Stomach (tissue), 9 donors: ENCODE results near the gene SLC16A8. TPM values are rescaled to one million over a fixed set of nuclear protein-coding genes. Genes with fewer than 3 reads are reported as not detected.

Source experiments
- DNase-seq, 2 donors: peaks; one replicate each; pipeline versions ENCODE4 v3.0.0 to v3.0.0-alpha.2; 2013 to 2019
- H3K27ac ChIP-seq, 5 donors: fragments of 200-600 bp in 4 of 5; sonication (generic) in 4 of 5; one replicate each; pipeline ENCODE4 v1.5.1; 2013 to 2019; ENCODE audit warnings: mild to moderate bottlenecking in 1 of 5, moderate library complexity in 1 of 5
- H3K27me3 ChIP-seq, 3 donors: fragments of 200-600 bp; sonication (generic); one replicate each; pipeline ENCODE4 v1.5.1; 2017 to 2019; ENCODE audit warnings: mixed run types in 1 of 3
- H3K36me3 ChIP-seq, 4 donors: fragments of 200-600 bp; sonication (generic); 1 replicate in 3 of 4; 2 replicates in 1 of 4; pipeline ENCODE4 v1.5.1; 2016 to 2019
- H3K4me1 ChIP-seq, 4 donors: fragments of 200-600 bp; sonication (generic); one replicate each; pipeline ENCODE4 v1.5.1; 2016 to 2019
- H3K4me3 ChIP-seq, 4 donors: fragments of 200-600 bp; sonication (generic) in 3 of 4; one replicate each; pipeline ENCODE4 v1.5.1; 2016 to 2019; ENCODE audit warnings: mild to moderate bottlenecking in 1 of 4
- H3K9me3 ChIP-seq, 4 donors: fragments of 200-600 bp; sonication (generic); one replicate each; pipeline ENCODE4 v1.5.1; 2016 to 2019
- CTCF ChIP-seq, 7 experiments: fragments of 450-650 bp in 4 of 7; fragments of 200-600 bp in 3 of 7; sonication (generic) in 3 of 7; IDR thresholded peaks; one replicate each; pipeline ENCODE4 v1.5.1; 2016 to 2019; ENCODE audit warnings: antibody characterized with exemption in 7 of 7, control low read depth in 2 of 7, mild to moderate bottlenecking in 1 of 7
- EP300 ChIP-seq: sonication (generic); formaldehyde crosslinking; IDR thresholded peaks from one replicate; pipeline ENCODE4 v1.6.1; 2017; ENCODE audit warnings: antibody characterized with exemption
- POLR2A ChIP-seq, 4 donors: fragments of 450-650 bp; IDR thresholded peaks; one replicate each; pipeline ENCODE4 v1.6.1; 2016; ENCODE audit warnings: antibody characterized with exemption in 4 of 4, control low read depth in 2 of 4, mild to moderate bottlenecking in 1 of 4, moderate library complexity in 1 of 4
- POLR2AphosphoS5 ChIP-seq, 3 donors: sonication (generic); formaldehyde crosslinking; IDR thresholded peaks; one replicate each; pipeline ENCODE4 v1.6.1; 2016; ENCODE audit warnings: antibody characterized with exemption in 3 of 3
- WGBS, 5 donors: extraction: QIAGEN DNeasy Blood & Tissue Kit in 3 of 5; methylation state at CpG; one replicate each; pipeline versions ENCODE4 v1.1.5 to v1.1.7; 2013 to 2018; 5-methylcytosine and 5-hydroxymethylcytosine counted together
- intact Hi-C: fragments of 100-400 bp; cut with DNase I; formaldehyde crosslinking; loops from one replicate; pipeline ENCODE4 v1.15.1; 2023; ENCODE audit warnings: low total_unique reads
- polyA plus RNA-seq, 3 donors: library from polyadenylated mRNA; stranded (reverse); fragments of 200-250 nt; gene quantifications; one replicate each; pipeline ENCODE4 v1.2.3, GENCODE V29; 2013
- total RNA-seq, 5 donors: library from RNA; depleted of rRNA; stranded (reverse); fragments of >200 nt; gene quantifications; one replicate each; pipeline versions ENCODE4 v1.1.0 to v1.2.3, GENCODE V29; 2014 to 2016
- donor health status: healthy with polysubstance abuse.
- donor health status: Bipolar disorder and iron deficiency.
- donor health status: healthy.

The SLC16A8 gene
- total and polyA plus RNA-seq, 8 donors = 0.48 TPM; not detected in 7

DNA sequence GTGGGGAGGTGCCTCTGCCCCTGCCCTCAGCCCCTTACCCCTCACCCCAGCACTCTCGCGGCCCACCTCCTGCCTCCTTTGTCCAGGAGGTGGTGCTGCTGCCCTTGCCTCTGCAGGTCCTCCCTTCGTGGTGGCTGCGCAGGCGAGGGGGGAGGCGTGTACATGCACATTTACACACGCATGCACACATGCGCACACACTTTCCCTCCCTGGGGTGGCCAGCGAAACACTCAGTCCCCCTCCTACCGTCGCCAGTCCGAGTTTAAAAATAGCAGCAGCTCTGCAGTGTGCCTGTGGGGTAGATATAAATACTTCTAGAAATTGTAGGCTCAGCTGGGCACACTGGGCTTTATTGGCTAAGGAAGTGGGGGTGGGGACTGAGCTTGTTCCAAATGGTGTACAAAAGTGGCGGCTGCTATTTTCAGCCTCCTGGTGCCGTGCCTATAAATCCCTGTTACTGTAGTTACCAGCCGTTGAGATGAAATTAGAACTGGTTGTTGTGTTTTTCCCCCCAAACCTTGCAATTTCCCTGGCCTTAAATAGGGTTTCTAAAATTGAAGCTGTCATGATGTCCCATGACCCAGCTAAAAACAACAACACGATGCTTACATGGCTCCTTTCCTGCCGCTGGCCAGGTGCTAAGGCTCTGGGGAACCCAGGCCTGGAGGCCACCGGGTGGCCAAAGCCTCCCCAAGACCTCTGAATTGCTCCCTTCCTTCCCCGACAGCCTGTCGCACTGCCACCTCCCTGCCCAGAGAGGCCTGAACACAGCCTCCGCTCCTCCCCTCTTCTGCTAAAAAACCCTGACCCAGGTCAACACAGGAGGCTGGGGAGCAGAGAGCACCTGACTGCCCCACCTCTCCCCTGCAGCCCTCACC lies 14.4 kb downstream of the SLC16A8 start:
- intact Hi-C loops = no loop called here
- Histone ChIP-seq H3K9me3 (no peaks in the 10 kb centered on the region), H3K36me3 (peaks cover 38 to 100% (median 100%) of the 10 kb centered on the region in 4 donors), H3K27ac (peak overlapping the region in 4 of 5 donors; percentile 42 to 84 (median 54)), H3K4me1 (peaks cover 0 to 21% (median 7%) of the 10 kb centered on the region in 4 donors), H3K4me3 (no peak overlapping the region), H3K27me3 (no peaks in the 10 kb centered on the region)
- no peak for TF ChIP-seq POLR2A (IDR thresholded peaks at IDR 0.05)
- TF ChIP-seq EP300 = no peak
- TF ChIP-seq CTCF (IDR thresholded peaks at IDR 0.05) = peak in 4 of 7 experiments; percentile 23 to 60 (median 34)
- TF ChIP-seq POLR2AphosphoS5 (IDR thresholded peaks at IDR 0.05) = peak in 1 of 3 donors; percentile 89
- 69 to 84% (median 75%) methylated on average over 16 to 21 of the region's 21 CpGs for WGBS, 5 donors
- peak in 1 of 2 donors; percentile 81 for DNase-seq

DNA sequence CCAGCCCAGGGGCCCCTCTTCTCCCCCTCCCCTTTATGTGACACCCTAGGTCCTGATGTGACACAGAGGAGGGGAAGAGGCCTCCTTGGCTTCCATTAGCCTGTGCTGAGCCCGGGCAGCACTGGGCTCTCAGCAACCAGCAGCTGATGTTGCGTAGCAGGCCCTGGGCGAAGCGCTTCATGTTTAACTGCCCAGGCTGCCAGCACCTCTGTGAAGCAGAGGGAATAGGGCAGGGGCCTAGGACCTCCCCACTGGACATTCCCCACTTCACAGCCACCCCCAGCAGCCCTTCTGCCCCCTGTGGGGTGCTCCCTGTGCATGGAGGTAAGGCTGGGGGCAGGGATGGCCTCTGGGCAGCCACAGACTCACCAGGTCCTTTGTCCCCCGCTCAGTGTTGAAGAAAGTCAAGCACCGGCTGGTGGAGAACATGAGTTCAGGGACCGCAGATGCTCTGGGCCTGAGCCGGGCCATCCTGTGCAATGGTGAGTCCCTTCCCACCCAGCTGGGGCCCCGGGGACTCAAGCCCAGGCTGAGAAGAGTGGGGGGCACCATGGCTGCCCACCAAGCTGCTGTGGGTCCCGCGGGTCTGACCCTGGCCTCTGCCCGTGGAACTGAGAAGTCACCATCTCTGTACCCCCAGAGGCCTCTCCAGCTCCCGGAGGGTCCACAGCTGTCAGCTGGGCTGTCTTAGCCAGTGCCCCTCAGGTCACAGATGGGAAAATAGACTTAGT lies 15.2 kb downstream of the SLC16A8 start:
- H3K4me1 ChIP-seq = peaks cover 0 to 21% (median 7%) of the 10 kb centered on the region in 4 donors
- intact Hi-C loops = no loop called here
- no peak for DNase-seq
- WGBS, 5 donors = 77 to 94% (median 93%) methylated on average over 6 to 13 of the region's 13 CpGs
- peaks cover 39 to 100% (median 100%) of the 10 kb centered on the region in 4 donors for H3K36me3 ChIP-seq
- no peak for TF ChIP-seq POLR2AphosphoS5 (IDR thresholded peaks at IDR 0.05)
- TF ChIP-seq EP300 = no peak
- no peaks in the 10 kb centered on the region for H3K9me3 ChIP-seq
- H3K27ac ChIP-seq = peak overlapping the region in 4 of 5 donors; percentile 42 to 84 (median 54)
- H3K27me3 ChIP-seq = no peaks in the 10 kb centered on the region
- no peak overlapping the region for H3K4me3 ChIP-seq

- TF ChIP-seq POLR2AphosphoS5 (IDR thresholded peaks at IDR 0.05) = no peak
- TF ChIP-seq CTCF (IDR thresholded peaks at IDR 0.05) = no peak
- no peak for TF ChIP-seq POLR2A (IDR thresholded peaks at IDR 0.05)
- TF ChIP-seq EP300 = no peak
- H3K27me3 ChIP-seq = no peaks in the 10 kb centered on the region
- H3K4me1 ChIP-seq = peaks cover 0 to 21% (median 7%) of the 10 kb centered on the region in 4 donors
- no peaks in the 10 kb centered on the region for H3K9me3 ChIP-seq
- H3K36me3 ChIP-seq = peaks cover 39 to 100% (median 99%) of the 10 kb centered on the region in 4 donors
- intact Hi-C loops = no loop called here
- no peak for DNase-seq
- H3K27ac ChIP-seq = peak overlapping the region in 1 of 5 donors; percentile 84
- WGBS, 5 donors = 85 to 97% (median 90%) methylated on average over 12 to 13 of the region's 13 CpGs
- no peak overlapping the region for H3K4me3 ChIP-seq
Measured at GRCh38 chr22:38067761-38068360, 16.1 kb downstream of the SLC16A8 start.

- no peak for DNase-seq
- Histone ChIP-seq H3K4me1 (peaks cover 0 to 21% (median 7%) of the 10 kb centered on the region in 4 donors), H3K9me3 (no peaks in the 10 kb centered on the region), H3K27me3 (no peaks in the 10 kb centered on the region), H3K36me3 (peaks cover 36 to 99% (median 98%) of the 10 kb centered on the region in 4 donors), H3K27ac (no peak overlapping the region), H3K4me3 (no peak overlapping the region)
- intact Hi-C loops = no loop called here
- WGBS, 5 donors = 75 to 90% (median 85%) methylated on average over 7 to 8 of the region's 8 CpGs
- TF ChIP-seq EP300 (no peak), CTCF (IDR thresholded peaks at IDR 0.05) (no peak), POLR2AphosphoS5 (IDR thresholded peaks at IDR 0.05) (no peak), POLR2A (IDR thresholded peaks at IDR 0.05) (no peak)
Measured at GRCh38 chr22:38067028-38067415, 17.0 kb downstream of the SLC16A8 start.
